GM10248 (cell line): ENCODE data around the gene IL36B.
A peak's percentile ranks its signal among the peaks of the same experiment; 100 is the strongest.

Experiments used
- CTCF ChIA-PET: fragments of 300-600 bp; sonication (Branson Sonifier 250); formaldehyde crosslinking; extraction: SDS; loops from one replicate; lab custom pipeline; 2021; ENCODE audit warnings: antibody characterized with exemption; lab: Yijun Ruan, JAX
- POLR2A ChIA-PET: fragments of 350-650 bp; sonication (Branson Sonifier 250); formaldehyde crosslinking; extraction: SDS; loops from one replicate; lab custom pipeline; 2020; ENCODE audit warnings: antibody characterized with exemption; lab: Yijun Ruan, JAX
- DNase-seq: peaks from one replicate; pipeline ENCODE4 v3.0.0; 2012; ENCODE audit errors: extremely low spot score
- CTCF ChIP-seq: IDR thresholded peaks from 2 replicates; pipeline ENCODE4 v1.5.1; 2012; ENCODE audit warnings: mild to moderate bottlenecking, low read depth; ENCODE audit errors: extremely low read depth, missing control alignments, control extremely low read depth

The IL36B gene

GRCh38 chr2:113084249-113085000, 31.8 kb upstream of the IL36B start:
- no peak for DNase-seq
- CTCF ChIA-PET: interaction anchor here (0.7 to 8.9 kb wide), 4 partner anchors 9 to 115 kb away, joined by 3 to 48 read pairs (median 4); no protein-coding TSS in a partner anchor
- TF ChIP-seq CTCF: peak; percentile 43
- POLR2A ChIA-PET: no interaction called here

- ChIA-PET POLR2A (no interaction called here), CTCF (interaction anchor here (0.6 to 8.9 kb wide), 2 partner anchors 28 to 55 kb away, joined by 3 to 48 read pairs; no protein-coding TSS in a partner anchor)
- TF ChIP-seq CTCF: no peak
- no peak for DNase-seq
Measured at GRCh38 chr2:113083296-113083695, 30.6 kb upstream of the IL36B start.

GRCh38 chr2:113081488-113082210, 29.0 kb upstream of the IL36B start:
- no peak for TF ChIP-seq CTCF
- ChIA-PET POLR2A (no interaction called here), CTCF (interaction anchor here (1.0 to 8.9 kb wide), 3 partner anchors 56 to 309 kb away, joined by 4 to 48 read pairs (median 4); no protein-coding TSS in a partner anchor)
- DNase-seq: no peak

DNA sequence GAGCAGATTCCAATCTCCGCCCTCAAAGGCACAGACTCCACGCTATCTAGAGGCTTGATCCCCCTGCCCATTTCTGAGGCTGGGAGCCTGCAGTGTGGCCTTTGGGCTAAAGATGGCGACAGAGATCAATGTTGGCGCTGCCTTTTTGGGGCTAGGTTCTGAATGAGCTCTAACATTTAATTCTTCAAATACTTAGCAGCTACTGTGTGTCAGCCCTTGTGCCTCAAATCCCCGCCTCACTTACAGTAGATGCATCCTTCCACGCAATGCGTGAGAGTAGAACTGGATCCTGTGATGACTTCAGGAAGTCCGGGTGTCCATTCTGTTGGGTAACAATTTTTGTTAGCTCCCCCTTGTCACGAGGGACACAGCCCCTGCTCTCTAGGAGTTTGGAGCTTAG, 27.5 kb upstream of the IL36B start:
- peak; percentile 84 for TF ChIP-seq CTCF
- CTCF ChIA-PET: interaction anchor here (0.6 to 8.9 kb wide), 40 partner anchors 8 to 321 kb away, joined by 3 to 48 read pairs (median 4); partner anchors contain the start of gene IL36RN
- peak; percentile 57 for DNase-seq

GRCh38 chr2:113079131-113079530, 26.5 kb upstream of the IL36B start:
- POLR2A ChIA-PET: no interaction called here
- no peak for DNase-seq
- CTCF ChIA-PET: interaction anchor here (1.0 to 8.9 kb wide), 19 partner anchors 8 to 311 kb away, joined by 3 to 48 read pairs (median 6); partner anchors contain the start of gene IL36RN
- no peak for TF ChIP-seq CTCF

More for the DNA sequence above, 27.5 kb upstream of the IL36B start:
- POLR2A ChIA-PET: no interaction called here

GRCh38 chr2:113078350-113078839, 25.7 kb upstream of the IL36B start:
- no peak for TF ChIP-seq CTCF
- DNase-seq: no peak
- ChIA-PET POLR2A (no interaction called here), CTCF (interaction anchor here (1.2 to 8.9 kb wide), 6 partner anchors 10 to 313 kb away, joined by 3 to 48 read pairs (median 4); no protein-coding TSS in a partner anchor)
